ENCODE measurements around the gene PXDC1.

Gene PXDC1

GRCh38 chr6:3766214-3766613 lies 14.7 kb upstream of the PXDC1 start:
- H3K4me3 ChIP-seq (ENCODE audit: low read depth, low read length): no peak overlapping the region
- no peak for TF ChIP-seq CTCF (IDR thresholded peaks at IDR 0.05; ENCODE audit: insufficient read depth, low read depth, low read length, missing control alignments)
- no peak for DNase-seq (ENCODE audit: low read depth)

DNA sequence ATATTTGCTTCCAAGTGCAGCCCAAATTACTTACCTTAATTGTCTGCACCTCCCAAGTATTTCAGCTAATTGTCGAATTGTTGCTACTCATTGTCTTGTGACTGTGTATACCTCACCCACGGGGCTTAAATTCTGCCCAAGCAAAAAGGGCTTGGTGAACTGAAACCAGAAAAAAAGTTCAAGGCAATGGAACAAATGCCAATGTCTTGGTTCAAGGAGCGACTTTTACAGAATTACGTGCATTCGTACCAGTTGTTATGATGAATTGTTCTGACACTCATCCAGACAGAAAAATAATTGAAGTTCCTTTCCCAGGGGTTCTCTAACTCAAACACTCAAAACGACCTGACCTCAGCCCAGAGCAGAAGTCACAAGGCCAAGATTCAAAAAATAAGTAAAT lies 13.9 kb upstream of the PXDC1 start:
- H3K4me3 ChIP-seq (ENCODE audit: low read depth, low read length): no peak overlapping the region
- no peak for TF ChIP-seq CTCF (IDR thresholded peaks at IDR 0.05; ENCODE audit: insufficient read depth, low read depth, low read length, missing control alignments)
- DNase-seq (ENCODE audit: low read depth): no peak

- no peak for TF ChIP-seq CTCF (IDR thresholded peaks at IDR 0.05; ENCODE audit: insufficient read depth, low read depth, low read length, missing control alignments)
- no peak overlapping the region for H3K4me3 ChIP-seq (ENCODE audit: low read depth, low read length)
- no peak for DNase-seq (ENCODE audit: low read depth)
Measured at GRCh38 chr6:3764516-3765335, 13.2 kb upstream of the PXDC1 start.

DNA sequence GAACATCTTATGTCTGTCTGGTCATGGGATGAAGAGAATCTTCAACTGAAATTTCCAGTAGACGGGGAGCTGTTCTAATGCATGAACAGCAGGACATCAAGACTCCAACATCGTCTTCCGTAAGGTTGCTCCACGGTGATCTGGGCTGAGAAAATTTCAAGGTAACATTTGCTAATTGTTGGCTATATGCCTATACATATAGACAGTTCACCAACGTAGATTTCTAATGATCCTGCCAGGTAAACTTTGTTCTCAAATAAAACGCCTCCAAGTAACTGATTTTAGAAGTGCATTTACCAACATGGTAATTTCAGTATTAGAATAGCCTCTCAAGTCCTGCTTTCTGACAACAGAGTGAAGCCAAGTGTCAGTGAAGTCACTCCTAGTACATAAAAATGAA lies 11.3 kb upstream of the PXDC1 start:
- no peak for DNase-seq (ENCODE audit: low read depth)
- no peak overlapping the region for H3K4me3 ChIP-seq (ENCODE audit: low read depth, low read length)
- TF ChIP-seq CTCF (IDR thresholded peaks at IDR 0.05; ENCODE audit: insufficient read depth, low read depth, low read length, missing control alignments): no peak

- H3K4me3 ChIP-seq (ENCODE audit: low read depth, low read length): no peak overlapping the region
- DNase-seq (ENCODE audit: low read depth): no peak
- no peak for TF ChIP-seq CTCF (IDR thresholded peaks at IDR 0.05; ENCODE audit: insufficient read depth, low read depth, low read length, missing control alignments)
Measured at GRCh38 chr6:3762359-3762758, 10.8 kb upstream of the PXDC1 start.

DNA sequence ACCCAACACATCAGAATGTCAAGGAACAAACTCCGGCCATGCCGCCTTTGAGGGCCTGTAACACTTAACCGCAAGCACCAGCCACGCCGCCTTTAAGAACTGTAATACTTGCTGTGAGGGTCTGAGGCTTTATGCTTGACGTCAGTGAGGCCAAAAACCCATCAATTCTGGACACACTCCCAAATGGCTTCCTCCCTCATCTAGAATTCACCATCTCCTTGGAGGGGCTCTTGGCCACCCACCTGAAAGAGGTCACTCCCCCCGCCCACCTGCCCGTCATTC lies 10.4 kb upstream of the PXDC1 start:
- DNase-seq (ENCODE audit: low read depth): no peak
- no peak for TF ChIP-seq CTCF (IDR thresholded peaks at IDR 0.05; ENCODE audit: insufficient read depth, low read depth, low read length, missing control alignments)
- no peak overlapping the region for H3K4me3 ChIP-seq (ENCODE audit: low read depth, low read length)

DNA sequence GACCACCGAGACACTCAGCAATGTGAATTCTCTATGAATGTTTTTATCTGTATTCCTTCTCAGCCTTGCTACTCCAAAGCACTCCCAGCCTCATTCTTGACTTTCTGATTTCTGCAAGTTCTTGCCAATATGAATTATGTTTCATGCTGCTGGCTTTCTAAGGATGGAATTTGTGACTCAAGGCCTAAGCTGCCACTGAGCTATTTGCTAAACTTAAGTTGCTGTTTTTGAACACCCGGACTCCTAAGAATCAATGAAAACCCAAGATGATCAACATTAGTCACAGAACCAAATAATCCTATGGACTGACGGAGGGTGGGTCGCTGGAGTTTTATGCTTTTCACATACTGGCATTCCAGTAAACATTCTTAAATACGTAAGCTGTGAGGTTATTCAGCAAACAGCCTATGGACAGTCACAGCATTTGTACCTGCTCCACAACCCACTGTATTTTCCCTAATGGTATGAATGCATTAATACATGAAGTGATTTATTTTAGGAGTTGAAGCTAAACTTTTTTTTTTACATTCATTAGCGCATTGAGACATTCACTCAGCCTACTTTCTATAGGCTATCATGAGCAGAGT lies 8.2 kb upstream of the PXDC1 start:
- no peak for TF ChIP-seq CTCF (IDR thresholded peaks at IDR 0.05; ENCODE audit: insufficient read depth, low read depth, low read length, missing control alignments)
- DNase-seq (ENCODE audit: low read depth): no peak

More for the DNA sequence above, 8.2 kb upstream of the PXDC1 start:
- H3K4me3 ChIP-seq (ENCODE audit: low read depth, low read length): no peak overlapping the region
